Heart left ventricle (tissue), 16 donors: ENCODE data around the gene SLC47A1. TPM values are rescaled to one million over a fixed set of nuclear protein-coding genes. Genes with fewer than 3 reads are reported as not detected.

Experiments used
- ATAC-seq, 4 donors: fragments of 200-7000 bp; cut with Tn5 transposase; one replicate each; pipeline ENCODE4 v1.9.1; 2020 to 2022; ENCODE audit warnings: moderate library complexity in 4 of 4, mild to moderate bottlenecking in 3 of 4, moderate number of reproducible peaks in 1 of 4
- DNase-seq, 5 donors: peaks; one replicate each; pipeline ENCODE4 v3.0.0-alpha.2; 2020
- H3K27ac ChIP-seq, 12 donors: fragments of 200-600 bp; sonication (generic) in 4 of 12; one replicate each; pipeline versions ENCODE4 v1.5.0 to v1.8.0; 2016 to 2022; ENCODE audit warnings: mild to moderate bottlenecking in 2 of 12
- H3K27me3 ChIP-seq, 9 donors: fragments of 200-600 bp; sonication (generic) in 2 of 9; one replicate each; pipeline versions ENCODE4 v1.5.1 to v1.8.0; 2016 to 2022; ENCODE audit warnings: mild to moderate bottlenecking in 3 of 9
- H3K36me3 ChIP-seq, 9 donors: fragments of 200-600 bp; sonication (generic) in 2 of 9; one replicate each; pipeline versions ENCODE4 v1.5.0 to v1.8.0; 2018 to 2022; ENCODE audit warnings: mild to moderate bottlenecking in 2 of 9
- H3K4me1 ChIP-seq, 12 donors: fragments of 200-600 bp; sonication (generic) in 4 of 12; one replicate each; pipeline versions ENCODE4 v1.5.0 to v1.8.0; 2016 to 2022; ENCODE audit warnings: mild to moderate bottlenecking in 3 of 12
- H3K4me3 ChIP-seq, 12 donors: fragments of 200-600 bp; sonication (generic) in 4 of 12; one replicate each; pipeline versions ENCODE4 v1.5.0 to v1.8.0; 2017 to 2022; ENCODE audit warnings: mild to moderate bottlenecking in 9 of 12, moderate library complexity in 4 of 12
- H3K9me3 ChIP-seq, 12 donors: fragments of 200-600 bp; sonication (generic) in 4 of 12; one replicate each; pipeline versions ENCODE4 v1.5.0 to v1.8.0; 2016 to 2022; ENCODE audit warnings: mild to moderate bottlenecking in 1 of 12
- POLR2A ChIP-seq, 2 donors: fragments of 450-650 bp; IDR thresholded peaks; one replicate each; pipeline ENCODE4 v1.6.1; 2017; ENCODE audit warnings: antibody characterized with exemption in 2 of 2, mild to moderate bottlenecking in 2 of 2, moderate library complexity in 2 of 2
- WGBS, 4 donors: extraction: QIAGEN DNeasy Blood & Tissue Kit in 2 of 4; methylation state at CpG; one replicate each; pipeline versions ENCODE4 v1.1.5 to v1.1.7; 2013 to 2018; 5-methylcytosine and 5-hydroxymethylcytosine counted together
- intact Hi-C, 10 donors: fragments of 100-400 bp; cut with DNase I; formaldehyde crosslinking; loops; one replicate each; pipeline versions ENCODE4 v1.11.1 to v1.14.2; 2022
- polyA plus RNA-seq, 2 donors: library from polyadenylated mRNA; stranded (reverse); fragments of 200-250 nt; gene quantifications; one replicate each; pipeline ENCODE4 v1.2.3, GENCODE V29; 2013
- total RNA-seq, 9 donors: library from RNA; depleted of rRNA in 2 of 9; stranded (reverse); fragments of >200 nt in 2 of 9; fragmentation: NEBNext Ultra II Directional in 3 of 9; extraction: Animal tissue kit (Norgen Biotek cat#: 25700) in 3 of 9; gene quantifications; one replicate each; pipeline versions ENCODE4 v1.1.0 to v1.2.4, GENCODE V29; 2016 to 2023
- TF ChIP-seq, protein P1 (sequence below), 12 donors: fragments of 200-600 bp; sonication (generic) in 4 of 12; IDR thresholded peaks; one replicate each; pipeline versions ENCODE4 v1.5.0 to v1.8.0; 2018 to 2022; ENCODE audit warnings: antibody characterized with exemption in 12 of 12, mild to moderate bottlenecking in 5 of 12
- donor health status: ischemic (EF 13 %, LVEDD 7.1; RV severe dilation, severe dysfunction).
- donor health status: healthy with polysubstance abuse.
- donor health status: DM: no; HTN: yes; CAD: no.
- donor health status: DM: no; HTN: no; CAD: no.
- donor health status: ischemic (EF 25% LVEDD 6.9; RV normal size, moderate dysfunction).
- donor health status: ischemic (EF 25% LVEDD 5.7; RV mildly dilated, moderate dysfunction).
- donor health status: healthy.
- donor health status: DM: yes; HTN: yes; CAD: no.
- donor health status: ischemic (EF 35%, LVEDD 5.7; RV mildly dilated, moderate dysfunction).
- donor health status: nonischemic (EF 11% LVEDD 7.7; RV severe dilation, severe dysfunction).
- donor health status: DM: yes; HTN: yes; CAD: no.
- donor health status: PGD.
- donor health status: ischemic (EF 29% LVEDD 5.4; RV normal size, mild dysfunction).
- donor health status: nonischemic (EF 23%, LVEDD 6.1; RV moderate dilation, normal function).

SLC47A1 gene
- total and polyA plus RNA-seq, 11 donors: 1.8 to 25.5 (median 10.2) TPM

DNA sequence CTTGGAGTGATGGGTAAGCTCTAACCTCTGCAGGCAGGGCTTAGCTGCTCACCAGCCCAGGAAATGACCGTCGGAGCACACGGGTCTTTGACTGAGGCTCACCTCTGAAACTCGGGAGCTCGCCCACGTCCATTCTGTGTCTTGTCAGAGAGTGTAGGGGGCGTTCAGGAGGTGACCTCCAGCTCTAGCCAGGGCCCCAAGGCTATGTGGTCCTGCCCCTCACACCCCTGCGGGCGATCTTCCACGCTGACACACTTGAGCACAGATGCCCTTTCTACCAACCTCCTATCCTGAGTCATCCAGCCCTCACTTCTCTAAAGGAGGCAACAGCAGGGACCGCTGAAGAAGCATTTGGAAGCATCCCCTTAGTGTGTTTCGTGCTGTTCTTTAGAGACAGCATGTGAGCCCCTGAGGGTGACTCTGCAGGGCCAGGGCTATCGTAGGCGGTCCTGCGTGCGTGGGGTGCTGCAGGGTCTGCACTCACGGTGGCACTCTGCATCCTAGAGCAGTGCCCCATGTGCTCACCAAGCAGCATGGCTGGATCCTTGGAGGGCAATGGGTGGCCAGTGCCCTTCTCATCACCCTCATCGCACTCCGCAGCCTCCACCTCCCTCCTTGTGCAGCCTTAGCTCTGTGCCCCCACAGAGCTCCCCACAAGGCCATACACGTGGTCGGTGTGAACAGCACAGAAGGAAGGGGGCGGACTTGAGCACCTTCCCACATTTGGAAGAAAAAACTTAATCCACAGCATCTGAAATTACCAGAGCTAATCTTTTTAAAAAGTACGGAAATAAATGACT lies 33.8 kb downstream of the SLC47A1 start:
- Histone ChIP-seq H3K4me3 (no peak overlapping the region), H3K36me3 (no peaks in the 10 kb centered on the region), H3K27me3 (no peaks in the 10 kb centered on the region), H3K4me1 (no peaks in the 10 kb centered on the region), H3K9me3 (no peaks in the 10 kb centered on the region), H3K27ac (no peak overlapping the region)
- no peak for ATAC-seq
- TF ChIP-seq POLR2A (IDR thresholded peaks at IDR 0.05): no peak
- TF ChIP-seq, protein P1, sequence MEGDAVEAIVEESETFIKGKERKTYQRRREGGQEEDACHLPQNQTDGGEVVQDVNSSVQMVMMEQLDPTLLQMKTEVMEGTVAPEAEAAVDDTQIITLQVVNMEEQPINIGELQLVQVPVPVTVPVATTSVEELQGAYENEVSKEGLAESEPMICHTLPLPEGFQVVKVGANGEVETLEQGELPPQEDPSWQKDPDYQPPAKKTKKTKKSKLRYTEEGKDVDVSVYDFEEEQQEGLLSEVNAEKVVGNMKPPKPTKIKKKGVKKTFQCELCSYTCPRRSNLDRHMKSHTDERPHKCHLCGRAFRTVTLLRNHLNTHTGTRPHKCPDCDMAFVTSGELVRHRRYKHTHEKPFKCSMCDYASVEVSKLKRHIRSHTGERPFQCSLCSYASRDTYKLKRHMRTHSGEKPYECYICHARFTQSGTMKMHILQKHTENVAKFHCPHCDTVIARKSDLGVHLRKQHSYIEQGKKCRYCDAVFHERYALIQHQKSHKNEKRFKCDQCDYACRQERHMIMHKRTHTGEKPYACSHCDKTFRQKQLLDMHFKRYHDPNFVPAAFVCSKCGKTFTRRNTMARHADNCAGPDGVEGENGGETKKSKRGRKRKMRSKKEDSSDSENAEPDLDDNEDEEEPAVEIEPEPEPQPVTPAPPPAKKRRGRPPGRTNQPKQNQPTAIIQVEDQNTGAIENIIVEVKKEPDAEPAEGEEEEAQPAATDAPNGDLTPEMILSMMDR (IDR thresholded peaks at IDR 0.05): no peak
- DNase-seq: no peak
- intact Hi-C loops: no loop called here
- 74 to 83% (median 81%) methylated on average over 17 to 23 of the region's 23 CpGs for WGBS, 4 donors

DNA sequence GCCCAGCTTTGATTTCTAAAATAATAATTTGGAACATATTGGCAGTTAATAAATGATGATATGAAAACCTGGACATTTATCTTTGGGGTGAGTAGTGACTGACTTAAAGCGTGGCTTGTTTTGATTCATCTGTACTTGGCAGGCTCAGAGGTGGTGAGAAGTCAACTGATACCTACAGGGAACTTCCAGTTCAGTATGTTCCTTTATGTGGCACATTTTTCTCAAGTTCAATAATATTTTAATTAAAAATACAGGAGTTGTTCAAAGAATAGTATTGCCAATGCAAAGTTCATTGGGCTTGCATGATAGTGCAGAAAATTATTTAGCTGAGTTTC lies 34.3 kb downstream of the SLC47A1 start:
- Histone ChIP-seq H3K27me3 (no peaks in the 10 kb centered on the region), H3K36me3 (no peaks in the 10 kb centered on the region), H3K27ac (no peak overlapping the region), H3K9me3 (no peaks in the 10 kb centered on the region), H3K4me3 (no peak overlapping the region), H3K4me1 (no peaks in the 10 kb centered on the region)
- ATAC-seq (no peak), DNase-seq (no peak)
- 80 to 93% (median 87%) methylated on average over 1 of the region's 1 CpG for WGBS, 4 donors
- intact Hi-C loops: no loop called here
- no peak for TF ChIP-seq POLR2A (IDR thresholded peaks at IDR 0.05)
- TF ChIP-seq, protein P1 (IDR thresholded peaks at IDR 0.05): no peak

DNA sequence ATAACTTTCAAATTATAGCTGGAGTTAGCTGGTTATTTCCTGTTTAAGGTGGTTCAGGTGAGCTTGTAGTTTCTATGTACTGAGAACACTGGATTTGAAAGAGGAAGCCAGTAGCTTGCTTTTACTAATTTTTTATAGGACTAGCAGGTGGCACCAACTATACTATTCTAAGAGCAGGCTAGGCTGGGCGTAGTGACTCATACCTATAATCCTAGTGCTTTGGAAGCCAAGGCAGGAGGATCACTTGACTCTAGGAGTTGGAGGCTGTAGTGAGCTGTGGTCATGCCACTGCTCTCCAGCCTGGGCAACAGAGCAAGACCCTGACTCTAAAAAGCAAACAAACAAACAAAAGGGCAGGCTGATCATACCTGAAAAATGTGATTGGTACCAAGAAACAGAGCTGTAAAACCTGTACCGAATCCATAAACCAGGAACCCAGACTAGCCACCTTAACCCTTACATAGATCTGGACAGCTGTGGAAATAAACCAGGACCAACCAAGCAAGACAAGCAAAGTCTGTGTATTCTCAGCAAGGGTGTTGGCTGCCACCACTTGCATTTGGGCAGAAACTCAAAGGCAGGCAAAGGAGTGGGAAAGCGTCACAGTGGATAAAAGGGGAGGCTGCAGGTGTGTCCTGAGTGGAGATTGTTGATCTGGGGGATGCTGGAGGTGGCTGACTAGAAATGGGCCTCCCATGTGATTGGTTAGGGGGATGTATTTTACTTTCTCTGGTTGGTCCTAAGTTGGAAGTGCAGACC lies 36.3 kb downstream of the SLC47A1 start:
- 73 to 87% (median 80%) methylated on average over 3 of the region's 3 CpGs for WGBS, 4 donors
- DNase-seq: no peak
- Histone ChIP-seq H3K9me3 (no peaks in the 10 kb centered on the region), H3K27ac (peak overlapping the region in 1 of 12 donors; percentile 12), H3K4me3 (no peak overlapping the region), H3K36me3 (no peaks in the 10 kb centered on the region), H3K4me1 (no peaks in the 10 kb centered on the region), H3K27me3 (no peaks in the 10 kb centered on the region)
- intact Hi-C loops: no loop called here
- TF ChIP-seq, protein P1 (IDR thresholded peaks at IDR 0.05): no peak
- no peak for TF ChIP-seq POLR2A (IDR thresholded peaks at IDR 0.05)
- ATAC-seq: no peak

DNA sequence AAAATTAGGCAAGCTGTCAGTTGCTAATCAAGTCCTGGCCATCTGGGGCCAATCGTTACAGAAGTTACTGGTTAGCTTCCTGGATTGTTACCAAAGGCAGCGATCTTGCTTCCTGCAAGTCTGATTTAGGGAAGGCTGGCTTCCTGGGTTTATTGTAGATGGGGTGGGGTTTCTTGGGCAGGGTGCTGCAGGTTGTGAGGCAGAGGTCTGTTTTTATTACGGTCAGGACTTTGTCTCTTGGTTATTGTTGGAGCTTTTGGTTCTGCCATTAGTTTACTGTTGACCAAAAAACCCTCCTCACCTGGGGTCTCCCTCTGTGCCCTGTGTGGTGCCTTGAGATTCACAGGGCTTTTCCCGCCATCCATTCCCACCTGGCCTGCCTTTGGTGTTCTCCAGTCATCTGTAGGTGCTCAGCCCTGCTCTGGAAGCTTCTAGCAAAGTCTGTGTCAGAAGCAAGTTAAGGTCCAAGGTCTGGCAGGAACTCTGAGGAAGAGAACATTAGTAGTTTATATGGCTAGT lies 36.9 kb downstream of the SLC47A1 start:
- Histone ChIP-seq H3K4me3 (no peak overlapping the region), H3K4me1 (no peaks in the 10 kb centered on the region), H3K36me3 (no peaks in the 10 kb centered on the region), H3K27ac (no peak overlapping the region), H3K27me3 (no peaks in the 10 kb centered on the region), H3K9me3 (no peaks in the 10 kb centered on the region)
- intact Hi-C loops: no loop called here
- 38 to 63% (median 45%) methylated on average over 4 of the region's 4 CpGs for WGBS, 4 donors
- DNase-seq (no peak), ATAC-seq (no peak)
- TF ChIP-seq POLR2A (IDR thresholded peaks at IDR 0.05): no peak
- TF ChIP-seq, protein P1 (IDR thresholded peaks at IDR 0.05): no peak
